Stomach (tissue), 4 donors: ENCODE data around the gene TCEANC.

Experiments used
- EP300 ChIP-seq: sonication (generic); formaldehyde crosslinking; IDR thresholded peaks from one replicate; pipeline ENCODE4 v1.6.1; 2017; ENCODE audit warnings: antibody characterized with exemption
- POLR2A ChIP-seq, 4 donors: fragments of 450-650 bp; IDR thresholded peaks; one replicate each; pipeline ENCODE4 v1.6.1; 2016; ENCODE audit warnings: antibody characterized with exemption in 4 of 4, control low read depth in 2 of 4, mild to moderate bottlenecking in 1 of 4, moderate library complexity in 1 of 4
- POLR2AphosphoS5 ChIP-seq, 3 donors: sonication (generic); formaldehyde crosslinking; IDR thresholded peaks; one replicate each; pipeline ENCODE4 v1.6.1; 2016; ENCODE audit warnings: antibody characterized with exemption in 3 of 3
- TF ChIP-seq, protein P1 (sequence below), 7 experiments: fragments of 450-650 bp in 4 of 7; fragments of 200-600 bp in 3 of 7; sonication (generic) in 3 of 7; IDR thresholded peaks; one replicate each; pipeline ENCODE4 v1.5.1; 2016 to 2019; ENCODE audit warnings: antibody characterized with exemption in 7 of 7, control low read depth in 2 of 7, mild to moderate bottlenecking in 1 of 7

DNA sequence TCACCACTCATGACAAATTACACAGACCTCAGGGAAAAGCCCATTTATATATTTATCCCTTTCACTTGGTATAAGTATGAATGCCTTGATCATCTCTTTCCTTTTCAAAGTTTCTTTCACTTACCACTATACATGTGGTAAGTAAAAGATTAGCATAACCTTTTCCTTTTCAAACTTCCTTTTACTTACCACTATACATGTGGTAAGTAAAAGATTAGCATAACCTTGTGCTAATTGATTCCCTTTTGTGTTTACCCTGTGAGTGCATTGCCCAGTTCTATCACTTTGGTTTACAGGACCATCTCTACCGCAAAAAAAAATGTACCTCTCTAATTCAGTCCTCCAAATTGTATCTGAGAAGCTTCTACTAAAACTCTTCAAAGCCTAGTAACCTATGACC, 32.7 kb upstream of the TCEANC start:
- TF ChIP-seq, protein P1, sequence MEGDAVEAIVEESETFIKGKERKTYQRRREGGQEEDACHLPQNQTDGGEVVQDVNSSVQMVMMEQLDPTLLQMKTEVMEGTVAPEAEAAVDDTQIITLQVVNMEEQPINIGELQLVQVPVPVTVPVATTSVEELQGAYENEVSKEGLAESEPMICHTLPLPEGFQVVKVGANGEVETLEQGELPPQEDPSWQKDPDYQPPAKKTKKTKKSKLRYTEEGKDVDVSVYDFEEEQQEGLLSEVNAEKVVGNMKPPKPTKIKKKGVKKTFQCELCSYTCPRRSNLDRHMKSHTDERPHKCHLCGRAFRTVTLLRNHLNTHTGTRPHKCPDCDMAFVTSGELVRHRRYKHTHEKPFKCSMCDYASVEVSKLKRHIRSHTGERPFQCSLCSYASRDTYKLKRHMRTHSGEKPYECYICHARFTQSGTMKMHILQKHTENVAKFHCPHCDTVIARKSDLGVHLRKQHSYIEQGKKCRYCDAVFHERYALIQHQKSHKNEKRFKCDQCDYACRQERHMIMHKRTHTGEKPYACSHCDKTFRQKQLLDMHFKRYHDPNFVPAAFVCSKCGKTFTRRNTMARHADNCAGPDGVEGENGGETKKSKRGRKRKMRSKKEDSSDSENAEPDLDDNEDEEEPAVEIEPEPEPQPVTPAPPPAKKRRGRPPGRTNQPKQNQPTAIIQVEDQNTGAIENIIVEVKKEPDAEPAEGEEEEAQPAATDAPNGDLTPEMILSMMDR (IDR thresholded peaks at IDR 0.05) = no peak
- no peak for TF ChIP-seq POLR2A (IDR thresholded peaks at IDR 0.05)
- TF ChIP-seq EP300 = no peak
- no peak for TF ChIP-seq POLR2AphosphoS5 (IDR thresholded peaks at IDR 0.05)
